Epithelial cell of proximal tubule (primary cell): ENCODE measurements around the gene GAST. TPM values are rescaled to one million over a fixed set of nuclear protein-coding genes. Genes with fewer than 3 reads are reported as not detected.
"Not testable (repeated sequence)": the region's sequence is repeated elsewhere in the genome, so short reads cannot be mapped to it uniquely, and the experiment has no call there.

ENCODE experiments used
- DNase-seq: peaks from one replicate; pipeline ENCODE4 v3.0.0-alpha.2; 2011; ENCODE audit warnings: low read depth
- H3K4me3 ChIP-seq: 2 replicates; pipeline ENCODE4 v1.5.1; 2011; ENCODE audit warnings: low read depth, mild to moderate bottlenecking, low read length
- CTCF ChIP-seq: conservative IDR thresholded peaks from 2 replicates; pipeline ENCODE4 v1.5.1; 2012; ENCODE audit warnings: low read depth, mild to moderate bottlenecking, low read length
- total RNA-seq: library from RNA; depleted of rRNA; stranded (reverse); fragments of >200 nt; gene quantifications from 2 replicates; pipeline ENCODE4 v1.2.3, GENCODE V29; 2015

Gene GAST
- total RNA-seq, 1 donor from 2014 or later, result not detected

DNA sequence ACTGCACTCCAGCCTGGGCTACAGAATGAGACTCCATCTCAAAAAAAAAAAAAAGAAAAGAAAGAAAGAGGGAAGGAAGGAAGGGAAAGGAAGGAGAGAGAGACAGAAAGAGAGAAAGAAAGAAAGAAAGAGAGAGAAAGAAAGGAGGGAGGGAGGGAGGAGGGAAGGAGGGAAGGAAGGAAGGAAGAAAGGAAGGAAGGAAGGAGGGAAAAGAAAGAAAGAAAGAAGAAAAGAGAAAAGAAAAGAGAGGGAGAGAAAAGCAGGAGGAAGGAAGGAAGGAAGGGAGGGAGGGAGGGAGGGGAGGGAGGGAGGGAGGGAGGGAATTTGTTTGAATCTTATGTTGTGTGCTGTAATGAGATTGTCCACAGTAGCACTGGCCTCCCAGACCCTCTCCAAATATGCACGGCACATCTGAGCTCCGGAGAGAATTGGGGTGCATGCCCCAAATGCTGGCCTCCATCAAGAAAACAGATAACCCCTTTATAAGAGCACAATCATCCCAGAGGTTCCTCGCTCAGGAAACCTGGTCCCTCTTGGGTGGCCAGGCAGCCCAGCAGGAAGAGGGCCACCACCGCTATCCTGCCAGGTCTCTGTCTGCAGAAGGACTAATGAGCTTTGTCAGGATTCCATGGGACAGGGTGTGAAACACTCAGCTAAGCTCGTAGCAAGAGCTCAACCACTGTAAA, 32.2 kb upstream of the GAST start:
- H3K4me3 ChIP-seq, result no peak overlapping the region
- DNase-seq, result no peak
- TF ChIP-seq CTCF, result no peak

DNA sequence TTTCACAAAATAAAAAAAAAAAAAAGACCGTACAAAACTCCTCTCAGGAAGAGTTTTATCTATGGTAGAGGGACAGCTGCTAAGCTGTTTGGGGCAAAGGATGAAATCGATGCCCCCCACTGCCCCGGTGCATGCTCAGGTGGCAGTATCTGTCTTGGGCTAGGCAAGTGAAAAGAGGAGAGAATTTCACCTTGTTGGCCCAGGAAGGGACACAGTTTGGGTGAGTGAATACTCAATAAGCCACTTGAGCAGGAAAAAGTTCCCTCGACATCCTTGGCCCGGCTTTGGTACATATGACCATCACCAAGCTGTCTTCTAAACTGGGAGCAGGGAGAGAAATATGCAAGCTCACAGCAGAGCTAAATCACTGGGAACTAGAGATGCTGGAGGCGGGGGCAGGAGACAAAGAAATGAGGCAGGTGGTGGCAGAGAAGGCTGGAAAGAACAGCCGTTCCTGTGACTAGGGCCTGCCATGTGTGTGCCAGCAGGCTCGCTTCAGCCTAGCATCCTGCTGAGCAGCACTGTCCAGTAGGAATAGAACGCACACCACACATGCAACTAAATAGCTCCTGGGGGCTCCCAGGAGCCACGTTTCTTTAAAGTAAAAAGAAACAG, 31.6 kb upstream of the GAST start:
- H3K4me3 ChIP-seq, result no peak overlapping the region
- DNase-seq, result no peak
- no peak for TF ChIP-seq CTCF

- TF ChIP-seq CTCF, result no peak
- no peak overlapping the region for H3K4me3 ChIP-seq
- no peak for DNase-seq
Measured at GRCh38 chr17:41681776-41682175, 30.4 kb upstream of the GAST start.

GRCh38 chr17:41682631-41683030, 29.5 kb upstream of the GAST start:
- no peak for TF ChIP-seq CTCF
- no peak for DNase-seq
- no peak overlapping the region for H3K4me3 ChIP-seq

- TF ChIP-seq CTCF, result no peak
- no peak overlapping the region for H3K4me3 ChIP-seq
- DNase-seq, result no peak
Measured at GRCh38 chr17:41683441-41684007, 28.6 kb upstream of the GAST start.

DNA sequence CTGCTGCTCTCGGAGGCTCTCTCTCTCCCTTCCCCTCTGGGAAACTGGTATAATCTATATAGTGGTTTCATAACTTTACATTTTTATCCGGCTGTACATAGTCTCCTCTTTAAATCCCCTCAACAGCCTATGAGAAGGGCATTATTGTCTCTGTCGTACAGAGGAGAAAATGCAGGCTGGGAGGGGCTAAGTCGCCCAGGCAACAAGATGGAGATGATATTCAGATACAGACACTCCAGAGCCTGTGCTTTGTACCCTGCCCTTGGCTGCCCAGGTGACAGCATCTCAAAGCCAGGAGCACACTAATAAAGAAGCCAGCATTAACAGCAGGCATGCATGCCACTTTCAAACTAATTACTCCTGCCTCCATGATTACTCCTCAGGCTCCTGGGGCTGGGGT, 28.1 kb upstream of the GAST start:
- H3K4me3 ChIP-seq, result no peak overlapping the region
- DNase-seq, result no peak
- no peak for TF ChIP-seq CTCF

DNA sequence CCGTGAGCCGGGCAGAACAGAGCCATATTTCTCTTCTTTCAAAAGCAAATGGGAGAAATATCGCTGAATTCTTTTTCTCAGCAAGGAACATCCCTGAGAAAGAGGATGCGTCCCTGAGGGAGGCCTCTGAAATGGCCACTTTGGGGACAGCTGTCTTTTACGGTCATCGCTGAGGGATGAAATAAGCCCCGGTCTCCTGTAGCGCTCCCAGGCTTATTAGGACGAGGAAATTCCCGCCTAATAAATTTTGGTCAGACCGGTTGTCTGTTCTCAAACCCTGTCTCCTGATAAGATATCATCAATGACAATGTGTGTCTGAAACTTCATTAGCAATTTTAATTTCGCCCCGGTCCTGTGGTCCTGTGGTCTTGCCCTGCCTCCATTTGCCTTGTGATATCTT, 26.4 kb upstream of the GAST start:
- not testable (repeated sequence) for DNase-seq

More for the DNA sequence above, 26.4 kb upstream of the GAST start:
- H3K4me3 ChIP-seq, result not testable (repeated sequence)
